Aortic smooth muscle cell (primary cell): ENCODE data around the gene SLC25A2. TPM values are rescaled to one million over a fixed set of nuclear protein-coding genes. Genes with fewer than 3 reads are reported as not detected.

Source experiments
- total RNA-seq: library from RNA; depleted of rRNA; stranded (reverse); fragments of >200 nt; gene quantifications from 2 replicates; pipeline ENCODE4 v1.2.3, GENCODE V29; 2014

The SLC25A2 gene
- total RNA-seq = 0.13 and 0.31 TPM in 2 replicates

GRCh38 chr5:141303756-141304155, at the start of gene SLC25A2:
Gene SLC25A2 (minus strand): TSS chr5:141304049. CDS start chr5:141303865, 184 bp downstream.

GRCh38 chr5:141349917-141350619, 46.2 kb upstream of the SLC25A2 start, which contains the start of gene PCDHGB1:
Gene PCDHGB1 (plus strand): TSS chr5:141350099. CDS start chr5:141350261, 162 bp downstream.

DNA sequence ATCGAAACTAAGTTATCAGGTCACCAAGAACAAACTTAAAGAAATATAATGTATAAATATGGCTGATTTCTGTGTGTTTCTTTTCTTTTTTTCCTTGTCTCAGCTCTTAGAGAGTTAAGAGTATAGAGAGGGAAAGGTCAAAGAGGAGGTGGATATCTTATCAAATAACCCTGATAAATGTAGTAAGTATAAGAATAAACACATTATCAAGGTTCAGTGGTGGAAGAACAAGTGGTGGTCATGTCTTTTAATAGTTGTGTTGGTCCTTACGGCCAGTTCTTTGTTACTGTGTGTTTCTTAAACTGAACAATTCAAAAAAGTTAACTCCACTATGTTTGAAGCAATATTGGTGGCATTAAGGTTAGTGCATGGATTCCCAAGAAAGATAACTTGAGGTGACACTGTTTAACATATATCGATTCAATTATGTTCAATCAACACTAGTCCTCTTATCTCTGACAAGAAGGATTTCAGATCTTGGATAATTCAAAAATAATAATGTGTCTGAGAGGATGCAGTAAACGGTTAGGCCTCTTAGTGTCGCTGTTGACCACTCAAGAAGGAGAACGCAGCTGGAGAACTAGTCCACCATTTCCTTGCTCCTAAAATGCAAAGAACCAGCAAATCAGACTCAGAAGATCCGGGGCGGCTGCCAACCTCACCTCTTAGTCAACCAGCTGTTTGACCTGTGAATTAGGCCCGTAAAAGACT, 39.5 kb upstream of the SLC25A2 start, which contains the start of gene PCDHGA3:
Gene PCDHGA3, plus strand, starts transcription at position 588 of the 711 bp plus-strand sequence. CDS start 205 bp downstream, outside the sequence.

DNA sequence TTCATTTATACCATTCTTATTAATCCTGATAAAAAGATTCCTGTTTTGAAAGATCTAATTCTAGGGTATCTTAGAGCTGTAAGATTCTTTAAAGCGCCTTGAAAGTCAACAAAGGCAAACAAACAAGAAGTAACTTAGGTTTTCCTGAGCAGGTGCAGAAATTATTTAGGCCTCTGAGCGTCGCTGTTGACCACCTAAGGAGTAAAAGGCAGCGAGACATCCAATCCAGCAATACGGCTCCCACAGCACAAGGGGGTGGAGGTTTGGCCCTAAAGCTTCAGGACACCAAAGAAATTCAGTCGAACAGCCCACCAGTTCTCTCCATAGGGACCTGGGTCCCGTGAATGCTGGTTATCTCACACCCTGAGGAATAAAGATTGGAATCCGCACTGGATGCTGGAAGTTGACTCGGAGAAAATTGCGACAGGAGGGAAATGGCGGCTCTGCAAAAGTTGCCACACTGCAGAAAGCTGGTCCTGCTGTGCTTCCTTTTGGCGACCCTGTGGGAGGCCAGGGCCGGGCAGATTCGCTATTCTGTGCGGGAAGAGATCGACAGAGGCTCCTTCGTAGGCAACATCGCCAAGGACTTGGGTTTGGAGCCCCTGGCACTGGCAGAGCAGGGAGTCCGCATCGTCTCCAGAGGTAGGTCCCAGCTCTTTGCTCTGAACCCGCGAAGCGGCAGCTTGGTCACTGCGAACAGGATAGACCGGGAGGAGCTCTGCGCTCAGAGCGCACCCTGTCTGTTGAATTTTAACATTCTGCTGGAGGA, 34.9 kb upstream of the SLC25A2 start, which contains the start of gene PCDHGA2:
Gene PCDHGA2, plus strand, starts transcription at position 223 of the 769 bp plus-strand sequence.

DNA sequence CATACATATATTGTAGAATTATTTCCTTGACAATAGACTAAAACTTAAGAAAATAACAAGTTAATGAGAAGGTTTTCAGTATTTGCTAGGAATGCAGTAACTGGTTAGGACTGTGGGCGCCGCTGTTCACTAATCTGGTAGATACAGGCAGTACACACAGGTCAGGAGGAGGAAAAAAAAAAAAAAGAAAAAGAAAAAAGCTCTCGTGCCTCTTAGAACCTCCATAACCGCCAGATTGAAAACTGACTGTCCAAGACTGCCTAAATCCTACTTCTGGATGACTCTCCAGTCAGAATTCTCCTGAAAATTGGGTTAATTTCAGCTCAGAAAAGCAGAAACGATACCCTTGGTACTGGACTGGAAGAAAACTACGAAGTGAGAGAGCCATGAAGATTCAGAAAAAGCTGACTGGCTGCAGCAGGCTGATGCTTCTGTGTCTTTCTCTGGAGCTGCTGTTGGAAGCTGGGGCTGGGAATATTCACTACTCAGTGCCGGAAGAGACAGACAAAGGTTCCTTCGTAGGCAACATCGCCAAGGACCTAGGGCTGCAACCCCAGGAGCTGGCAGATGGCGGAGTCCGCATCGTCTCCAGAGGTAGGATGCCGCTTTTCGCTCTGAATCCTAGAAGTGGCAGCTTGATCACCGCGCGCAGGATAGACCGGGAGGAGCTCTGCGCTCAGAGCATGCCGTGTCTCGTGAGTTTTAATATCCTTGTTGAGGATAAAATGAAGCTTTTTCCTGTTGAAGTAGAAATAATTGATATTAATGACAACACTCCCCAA, 26.6 kb upstream of the SLC25A2 start, which contains the start of gene PCDHGA1:
Gene PCDHGA1, plus strand, starts transcription at position 216 of the 782 bp plus-strand sequence.

GRCh38 chr5:141320225-141321169, 16.6 kb upstream of the SLC25A2 start, which contains the start of gene TAF7:
Gene TAF7 (minus strand): TSS chr5:141320784. CDS start chr5:141320044, 740 bp downstream.

Other genes with a start within 250 kb of the SLC25A2 start
- 1.7 and 3.8 TPM in 2 replicates for gene PCDHB2, start 209.4 kb downstream of the SLC25A2 start, total RNA-seq
- gene PCDHB3, start 203.6 kb downstream of the SLC25A2 start, total RNA-seq = 0.81 and 1.3 TPM in 2 replicates
- 0.68 and 0.79 TPM in 2 replicates for gene PCDHB4, start 182.2 kb downstream of the SLC25A2 start, total RNA-seq
- 1.4 and 1.8 TPM in 2 replicates for gene PCDHB5, start 168.8 kb downstream of the SLC25A2 start, total RNA-seq
- 0.13 and 0.37 TPM in 2 replicates for gene PCDHB6, start 154.0 kb downstream of the SLC25A2 start, total RNA-seq
- 0.79 and 1.1 TPM in 2 replicates for gene PCDHB7, start 131.4 kb downstream of the SLC25A2 start, total RNA-seq
- gene PCDHB8, start 126.3 kb downstream of the SLC25A2 start, total RNA-seq = 0.62 and 1.1 TPM in 2 replicates
- 1.8 and 1.9 TPM in 2 replicates for gene PCDHB16, start 121.7 kb downstream of the SLC25A2 start, total RNA-seq
- gene PCDHB9, start 116.9 kb downstream of the SLC25A2 start, total RNA-seq = 0.40 and 0.44 TPM in 2 replicates
- gene PCDHB10, start 111.7 kb downstream of the SLC25A2 start, total RNA-seq = 0.66 and 1.1 TPM in 2 replicates
- gene PCDHB11, start 104.4 kb downstream of the SLC25A2 start, total RNA-seq = 0.44 and 0.53 TPM in 2 replicates
- 0.25 and 0.40 TPM in 2 replicates for gene PCDHB12, start 95.3 kb downstream of the SLC25A2 start, total RNA-seq
- gene PCDHB13, start 90.1 kb downstream of the SLC25A2 start, total RNA-seq = 0.81 and 1.1 TPM in 2 replicates
- 0.92 and 1.1 TPM in 2 replicates for gene PCDHB14, start 80.7 kb downstream of the SLC25A2 start, total RNA-seq
- 0.53 and 0.56 TPM in 2 replicates for gene PCDHB15, start 58.7 kb downstream of the SLC25A2 start, total RNA-seq
- 81.0 and 83.9 TPM in 2 replicates for gene TAF7, start 16.7 kb upstream of the SLC25A2 start, total RNA-seq
- 1.1 TPM in 2 replicates for gene PCDHGA1, start 26.5 kb upstream of the SLC25A2 start, total RNA-seq
- gene PCDHGA2, start 34.7 kb upstream of the SLC25A2 start, total RNA-seq = 1.7 and 2.5 TPM in 2 replicates
- gene PCDHGA3, start 39.8 kb upstream of the SLC25A2 start, total RNA-seq = 2.0 and 2.9 TPM in 2 replicates
- 1.8 and 4.3 TPM in 2 replicates for gene PCDHGB1, start 46.0 kb upstream of the SLC25A2 start, total RNA-seq
- 4.0 and 7.5 TPM in 2 replicates for gene PCDHGA4, start 51.0 kb upstream of the SLC25A2 start, total RNA-seq
- gene PCDHGB2, start 55.9 kb upstream of the SLC25A2 start, total RNA-seq = 3.4 and 5.9 TPM in 2 replicates
- 1.5 and 2.7 TPM in 2 replicates for gene PCDHGA5, start 60.1 kb upstream of the SLC25A2 start, total RNA-seq
- 5.7 and 8.4 TPM in 2 replicates for gene PCDHGB3, start 66.2 kb upstream of the SLC25A2 start, total RNA-seq
- 3.3 and 5.3 TPM in 2 replicates for gene PCDHGA6, start 69.8 kb upstream of the SLC25A2 start, total RNA-seq
- gene PCDHGA7, start 78.7 kb upstream of the SLC25A2 start, total RNA-seq = 3.4 and 4.8 TPM in 2 replicates
- gene PCDHGB4, start 83.6 kb upstream of the SLC25A2 start, total RNA-seq = 20.1 and 26.5 TPM in 2 replicates
- 2.2 and 3.9 TPM in 2 replicates for gene PCDHGA8, start 88.6 kb upstream of the SLC25A2 start, total RNA-seq
- gene PCDHGB5, start 93.9 kb upstream of the SLC25A2 start, total RNA-seq = 21.0 and 29.1 TPM in 2 replicates
- gene PCDHGA9, start 98.7 kb upstream of the SLC25A2 start, total RNA-seq = 2.9 and 5.7 TPM in 2 replicates
- 3.3 and 4.7 TPM in 2 replicates for gene PCDHGB6, start 104.0 kb upstream of the SLC25A2 start, total RNA-seq
- 5.3 and 7.5 TPM in 2 replicates for gene PCDHGA10, start 108.9 kb upstream of the SLC25A2 start, total RNA-seq
- gene PCDHGB7, start 113.6 kb upstream of the SLC25A2 start, total RNA-seq = 9.1 and 17.3 TPM in 2 replicates
- 11.0 and 18.2 TPM in 2 replicates for gene PCDHGA11, start 117.0 kb upstream of the SLC25A2 start, total RNA-seq
- gene PCDHGA12, start 126.5 kb upstream of the SLC25A2 start, total RNA-seq = 17.6 and 22.3 TPM in 2 replicates
- gene PCDHGC3, start 171.9 kb upstream of the SLC25A2 start, total RNA-seq = 72.0 and 83.4 TPM in 2 replicates
- gene PCDHGC4, start 181.0 kb upstream of the SLC25A2 start, total RNA-seq = 2.0 and 3.2 TPM in 2 replicates
- 3.4 and 4.7 TPM in 2 replicates for gene PCDHGC5, start 185.0 kb upstream of the SLC25A2 start, total RNA-seq